Measurements from ENCODE around the gene FOSB. TPM values are rescaled to one million over a fixed set of nuclear protein-coding genes. Genes with fewer than 3 reads are reported as not detected.

Gene FOSB
- total and polyA plus RNA-seq, 9 of the 15 experiments (the other 6 are each of a cell fraction or from before 2014, with no cell fraction given) = 0.11 to 2.7 (median 0.73) TPM

- TF ChIP-seq ZNF274 (IDR thresholded peaks at IDR 0.05; ENCODE audit: borderline replicate concordance, low read depth, low read length) = no peak
- no peak for TF ChIP-seq KHSRP (IDR thresholded peaks at IDR 0.05)
- TF ChIP-seq MEIS2 (IDR thresholded peaks at IDR 0.05; ENCODE audit: partially characterized antibody) = no peak
- 0 out of 2 replicates have a peak, but pooled peaks have one; percentile 51 for TF ChIP-seq DNMT1 (IDR thresholded peaks at IDR 0.05)
- TF ChIP-seq ZNF699 (CRISPR knock-in tag; IDR thresholded peaks at IDR 0.05; ENCODE audit: insufficient replicate concordance) = no peak
- no peak for TF ChIP-seq ZNF121 (CRISPR knock-in tag; conservative IDR thresholded peaks at IDR 0.05)
- TF ChIP-seq JUN (IDR thresholded peaks at IDR 0.05; ENCODE audit: borderline replicate concordance, low read depth, low read length) = 0 out of 2 replicates have a peak, but pooled peaks have one; percentile 35
- no peak for TF ChIP-seq JUN (CRISPR knock-in tag; IDR thresholded peaks at IDR 0.05; ENCODE audit: borderline replicate concordance)
- no peak for TF ChIP-seq TRIM28 (IDR thresholded peaks at IDR 0.05)
- no peak for TF ChIP-seq ZNF668 (CRISPR knock-in tag; IDR thresholded peaks at IDR 0.05)
- peak; percentile 77 for TF ChIP-seq RBFOX2 (IDR thresholded peaks at IDR 0.05; ENCODE audit: low read depth, low read length)
- no peak for TF ChIP-seq ZNF79 (CRISPR knock-in tag; IDR thresholded peaks at IDR 0.05; ENCODE audit: low read depth)
- TF ChIP-seq MAFF (IDR thresholded peaks at IDR 0.05; ENCODE audit: low read length) = no peak
- TF ChIP-seq ZNF644 (tag; IDR thresholded peaks at IDR 0.05; ENCODE audit: low read depth) = no peak
- TF ChIP-seq ZNF589 (CRISPR knock-in tag; IDR thresholded peaks at IDR 0.05; ENCODE audit: low read depth) = no peak
- no peak for TF ChIP-seq E2F3 (CRISPR knock-in tag; IDR thresholded peaks at IDR 0.05)
- TF ChIP-seq HOXB6 (CRISPR knock-in tag; IDR thresholded peaks at IDR 0.05; ENCODE audit: borderline replicate concordance) = no peak
- TF ChIP-seq ZBTB2 (IDR thresholded peaks at IDR 0.05) = no peak
- peak in 1 of 2 experiments; percentile 40; a peak in 1 of 3 replicates for TF ChIP-seq CBX3 (IDR thresholded peaks at IDR 0.05; ENCODE audit: borderline replicate concordance in 1 of 2, low read length in 2 of 2)
- TF ChIP-seq BRF1 (IDR thresholded peaks at IDR 0.05; ENCODE audit: borderline replicate concordance, extremely low read depth, insufficient read length) = no peak
- no peak for TF ChIP-seq ZNF277 (CRISPR knock-in tag; IDR thresholded peaks at IDR 0.05; ENCODE audit: borderline replicate concordance)
- peak; percentile 53 for TF ChIP-seq PRDM10 (IDR thresholded peaks at IDR 0.05; ENCODE audit: partially characterized antibody)
- peak; percentile 27; the same call in 1 of the 2 replicates for TF ChIP-seq TARDBP (IDR thresholded peaks at IDR 0.05)
Observed at GRCh38 chr19:45428384-45429231, 39.2 kb upstream of the FOSB start (continued).
